ENCODE data around the gene TTC21B. TPM values are rescaled to one million over a fixed set of nuclear protein-coding genes. Genes with fewer than 3 reads are reported as not detected.

The TTC21B gene
- total and polyA plus RNA-seq, 2 of the 8 experiments (the other 6 are each of a cell fraction or from before 2014, with no cell fraction given): 6.9 to 20.8 TPM

DNA sequence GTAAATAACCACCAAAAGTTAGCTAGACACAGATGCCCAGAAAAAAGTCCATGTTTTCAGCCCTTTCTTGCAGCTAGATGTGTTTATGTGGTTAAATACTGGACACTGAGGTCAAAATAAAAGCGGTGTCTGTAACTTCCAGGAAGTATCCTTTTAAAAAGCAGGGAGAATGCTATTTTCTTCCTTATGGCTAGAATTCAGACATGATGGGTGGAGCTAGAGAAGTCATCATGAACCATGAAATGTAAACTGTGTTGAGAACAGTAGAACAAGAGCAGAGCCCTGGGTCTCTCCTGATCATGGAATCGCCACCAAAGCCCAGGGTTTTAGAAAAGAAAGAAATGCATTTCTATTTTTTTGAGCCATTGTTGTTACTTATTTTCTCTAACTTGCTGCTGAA is 118.2 kb downstream of the TTC21B start:
- no peak overlapping the region for H3K4ac ChIP-seq (replicated peaks; ENCODE audit: insufficient read length, low read depth, low read length)
- no peak overlapping the region for H4K8ac ChIP-seq (ENCODE audit: extremely low read depth, insufficient read depth, low read length)
- H4K91ac ChIP-seq (replicated peaks; ENCODE audit: insufficient read length, low read length): no peak overlapping the region
- H2AK5ac ChIP-seq (ENCODE audit: low read depth, low read length): no peak overlapping the region
- H3K27ac ChIP-seq (ENCODE audit: low read depth, low read length): no peak overlapping the region
- H3K4me3 ChIP-seq (ENCODE audit: extremely low read depth in 1 of 4, insufficient read depth in 2 of 4, low read depth in 3 of 4, low read length in 4 of 4): no peak overlapping the region
- no peak overlapping the region for H3K56ac ChIP-seq (replicated peaks; ENCODE audit: insufficient read length, low read depth, low read length)
- 95% methylated on average over 2 of the region's 2 CpGs; no CpG with 5 or more reads in 1 of the 2 experiments for WGBS, 2 experiments (ENCODE audit: extremely low coverage in 1 of 2, insufficient coverage in 1 of 2, insufficient read length in 1 of 2, insufficient replicate concordance in 2 of 2, low coverage in 1 of 2, low lambda C conversion rate in 2 of 2, missing lambda C conversion rate in 1 of 2)
- H3K9me3 ChIP-seq (ENCODE audit: insufficient read depth in 2 of 2, low read depth in 1 of 2, low read length in 1 of 2): no peaks in the 10 kb centered on the region
- H3K14ac ChIP-seq (ENCODE audit: insufficient read length): no peak overlapping the region
- no peak overlapping the region for H2BK5ac ChIP-seq (ENCODE audit: low read depth, low read length)
- no peak overlapping the region for H2BK120ac ChIP-seq (replicated peaks; ENCODE audit: low read depth, low read length)
- H3K79me1 ChIP-seq (ENCODE audit: low read depth, low read length): no peaks in the 10 kb centered on the region
- no peaks in the 10 kb centered on the region for H4K20me1 ChIP-seq (replicated peaks in 1 of 2; ENCODE audit: control insufficient read depth in 1 of 2, insufficient read depth in 2 of 2, low read length in 2 of 2)
- DNase-seq (ENCODE audit: low read depth in 1 of 2, low spot score in 2 of 2): no peak
- ChIA-PET POLR2A (ENCODE audit: partially characterized antibody) (interaction anchor here (1.4 kb wide), 1 partner anchor 8 kb away, joined by 3 read pairs; no protein-coding TSS in a partner anchor), CTCF (ENCODE audit: partially characterized antibody) (interaction anchor here (0.7 to 1.3 kb wide), 3 partner anchors 14 to 41 kb away, joined by 3 to 4 read pairs (median 3); partner anchors contain the start of gene GALNT3)
- H3K4me2 ChIP-seq (ENCODE audit: insufficient read depth in 1 of 2, low read depth in 2 of 2, low read length in 2 of 2): no peak overlapping the region
- H2BK12ac ChIP-seq (ENCODE audit: low read depth, low read length): no peak overlapping the region
- peaks cover 0 to 1% (median 0%) of the 10 kb centered on the region in 4 experiments; a peak in 1 of 7 replicates for H3K27me3 ChIP-seq (replicated peaks in 1 of 4; ENCODE audit: control insufficient read depth in 3 of 4, extremely low read depth in 1 of 4, insufficient read depth in 3 of 4, low read length in 3 of 4)
- H2BK20ac ChIP-seq (ENCODE audit: low read length): no peak overlapping the region
- no peak overlapping the region for H2AFZ ChIP-seq (ENCODE audit: low read length)
- no peak for FAIRE-seq
- H3K23ac ChIP-seq (ENCODE audit: insufficient read length): no peak overlapping the region
- H3K36me3 ChIP-seq (ENCODE audit: control insufficient read depth in 2 of 4, insufficient read depth in 4 of 4, low read length in 3 of 4): no peaks in the 10 kb centered on the region
- H3K18ac ChIP-seq (ENCODE audit: extremely low read depth, low read length): no peak overlapping the region
- H3K4me1 ChIP-seq (replicated peaks in 1 of 4; ENCODE audit: control insufficient read depth in 3 of 4, insufficient read depth in 4 of 4, low read length in 3 of 4): peaks cover 0 to 6% (median 0%) of the 10 kb centered on the region in 4 experiments; a peak in 1 of 7 replicates
- no peak overlapping the region for H4K5ac ChIP-seq (ENCODE audit: insufficient read length, low read depth, low read length)
- H3K23me2 ChIP-seq (ENCODE audit: low read depth, low read length): no peaks in the 10 kb centered on the region
- no peak overlapping the region for H2BK15ac ChIP-seq (ENCODE audit: low read length)
- no peaks in the 10 kb centered on the region for H3K79me2 ChIP-seq (ENCODE audit: control insufficient read depth in 1 of 2, insufficient read depth in 2 of 2, low read length in 2 of 2)
- H3K9ac ChIP-seq (replicated peaks in 1 of 4; ENCODE audit: extremely low read depth in 1 of 4, low read depth in 3 of 4, low read length in 3 of 4): no peak overlapping the region
- TF ChIP-seq MAFK (IDR thresholded peaks at IDR 0.05; ENCODE audit: low read depth, low read length) (no peak), TAF7 (optimal IDR thresholded peaks at IDR 0.05; ENCODE audit: borderline replicate concordance, low read depth, low read length) (no peak), KDM5A (IDR thresholded peaks at IDR 0.05; ENCODE audit: low read length) (no peak), SP4 (IDR thresholded peaks at IDR 0.05; ENCODE audit: low read length) (no peak), BACH1 (IDR thresholded peaks at IDR 0.05; ENCODE audit: low read length) (no peak), TBP (IDR thresholded peaks at IDR 0.05; ENCODE audit: low read depth, low read length) (no peak), EZH2 (IDR thresholded peaks at IDR 0.05; ENCODE audit: low read depth, low read length, severe bottlenecking) (no peak), NRF1 (IDR thresholded peaks at IDR 0.05; ENCODE audit: low read depth, low read length) (no peak)
